Psoas muscle (tissue), 8 donors: Measurements from ENCODE around the gene YBEY. TPM values are rescaled to one million over a fixed set of nuclear protein-coding genes. Genes with fewer than 3 reads are reported as not detected.

Experiments
- ATAC-seq, 4 donors: fragments of 200-7000 bp; cut with Tn5 transposase; one replicate each; pipeline ENCODE4 v1.9.1; 2020; ENCODE audit warnings: moderate library complexity in 3 of 4, mild to moderate bottlenecking in 2 of 4
- DNase-seq, 2 donors: peaks; one replicate each; pipeline ENCODE4 v3.0.0-alpha.2; 2020
- H3K27ac ChIP-seq: fragments of 200-600 bp; one replicate; pipeline ENCODE4 v1.8.0; 2022
- H3K27me3 ChIP-seq, 3 donors: fragments of 200-600 bp in 1 of 3; one replicate each; pipeline versions ENCODE4 v1.6.1 to v1.8.0; 2013 to 2022; ENCODE audit warnings: low read length in 2 of 3, mild to moderate bottlenecking in 2 of 3, moderate library complexity in 1 of 3; ENCODE audit not compliant: insufficient read depth in 3 of 3
- H3K36me3 ChIP-seq, 2 donors: fragments of 200-600 bp in 1 of 2; one replicate each; pipeline versions ENCODE4 v1.6.1 to v1.8.0; 2013 to 2022; ENCODE audit warnings: low read depth in 1 of 2, mild to moderate bottlenecking in 1 of 2, moderate library complexity in 1 of 2; ENCODE audit not compliant: insufficient read depth in 1 of 2
- H3K4me1 ChIP-seq: fragments of 200-600 bp; one replicate; pipeline ENCODE4 v1.8.0; 2022
- H3K4me3 ChIP-seq: fragments of 200-600 bp; one replicate; pipeline ENCODE4 v1.8.0; 2022; ENCODE audit warnings: mild to moderate bottlenecking
- H3K9me3 ChIP-seq: fragments of 200-600 bp; one replicate; pipeline ENCODE4 v1.8.0; 2022
- CTCF ChIP-seq: fragments of 200-600 bp; IDR thresholded peaks from one replicate; pipeline ENCODE4 v1.8.0; 2022; ENCODE audit warnings: antibody characterized with exemption
- WGBS, 3 donors: extraction: QIAGEN DNeasy Blood & Tissue Kit; methylation state at CpG; one replicate each; pipeline versions ENCODE4 v1.1.6 to v1.1.7; 2013; 5-methylcytosine and 5-hydroxymethylcytosine counted together
- intact Hi-C, 2 donors: fragments of 100-400 bp; cut with DNase I; formaldehyde crosslinking; loops; one replicate each; pipeline versions ENCODE4 v1.11.0 to v1.14.2; 2022
- polyA plus RNA-seq, 3 donors: library from polyadenylated mRNA; stranded (reverse); fragments of 200-250 nt; gene quantifications; one replicate each; pipeline ENCODE4 v1.2.3, GENCODE V29; 2013
- total RNA-seq, 4 donors: library from RNA; stranded (reverse); fragmentation: NEBNext Ultra II Directional in 2 of 4; extraction: Animal tissue kit (Norgen Biotek cat#: 25700) in 2 of 4; gene quantifications; one replicate each; pipeline versions ENCODE4 v1.2.1 to v1.2.4, GENCODE V29; 2021 to 2023
- donor health status: healthy with polysubstance abuse.
- donor health status: DM: no; HTN: no; CAD: no; lungs with moderate emphysema.
- donor health status: Bipolar disorder and iron deficiency.
- donor health status: healthy.
- donor health status: DM: yes; HTN: yes; CAD: no.
- donor health status: DM: no; HTN: no; CAD: no.
- donor health status: DM: no; HTN: no; CAD: no.
- donor health status: DM: yes; HTN: yes; CAD: no.

YBEY gene
- total and polyA plus RNA-seq, 7 donors: 4.7 to 18.2 (median 11.0) TPM

- Histone ChIP-seq H3K4me1 (no peaks in the 10 kb centered on the region), H3K27me3 (no peaks in the 10 kb centered on the region), H3K4me3 (no peak overlapping the region), H3K9me3 (no peaks in the 10 kb centered on the region), H3K36me3 (peaks cover 15 to 100% of the 10 kb centered on the region in 2 donors), H3K27ac (no peak overlapping the region)
- no peak for ATAC-seq
- no peak for DNase-seq
- intact Hi-C loops: loop anchor here in 1 of 2 donors (10.0 kb wide), 1 partner anchor 181 kb away; no protein-coding TSS in a partner anchor
- no peak for TF ChIP-seq CTCF
- WGBS, 3 donors: 84 to 90% (median 87%) methylated on average over 3 of the region's 3 CpGs
These were observed 42.2 kb upstream of the YBEY start for GRCh38 chr21:46243960-46244361.

GRCh38 chr21:46244602-46245001, 41.5 kb upstream of the YBEY start:
- WGBS, 3 donors: 84 to 90% (median 85%) methylated on average over 8 of the region's 8 CpGs
- Histone ChIP-seq H3K36me3 (peaks cover 14 to 100% of the 10 kb centered on the region in 2 donors), H3K27me3 (no peaks in the 10 kb centered on the region), H3K27ac (no peak overlapping the region), H3K9me3 (no peaks in the 10 kb centered on the region), H3K4me1 (no peaks in the 10 kb centered on the region), H3K4me3 (no peak overlapping the region)
- TF ChIP-seq CTCF: no peak
- DNase-seq (no peak), ATAC-seq (no peak)
- intact Hi-C loops: loop anchor here in 1 of 2 donors (5.0 to 10.0 kb wide), 2 partner anchors 180 to 223 kb away; no protein-coding TSS in a partner anchor

DNA sequence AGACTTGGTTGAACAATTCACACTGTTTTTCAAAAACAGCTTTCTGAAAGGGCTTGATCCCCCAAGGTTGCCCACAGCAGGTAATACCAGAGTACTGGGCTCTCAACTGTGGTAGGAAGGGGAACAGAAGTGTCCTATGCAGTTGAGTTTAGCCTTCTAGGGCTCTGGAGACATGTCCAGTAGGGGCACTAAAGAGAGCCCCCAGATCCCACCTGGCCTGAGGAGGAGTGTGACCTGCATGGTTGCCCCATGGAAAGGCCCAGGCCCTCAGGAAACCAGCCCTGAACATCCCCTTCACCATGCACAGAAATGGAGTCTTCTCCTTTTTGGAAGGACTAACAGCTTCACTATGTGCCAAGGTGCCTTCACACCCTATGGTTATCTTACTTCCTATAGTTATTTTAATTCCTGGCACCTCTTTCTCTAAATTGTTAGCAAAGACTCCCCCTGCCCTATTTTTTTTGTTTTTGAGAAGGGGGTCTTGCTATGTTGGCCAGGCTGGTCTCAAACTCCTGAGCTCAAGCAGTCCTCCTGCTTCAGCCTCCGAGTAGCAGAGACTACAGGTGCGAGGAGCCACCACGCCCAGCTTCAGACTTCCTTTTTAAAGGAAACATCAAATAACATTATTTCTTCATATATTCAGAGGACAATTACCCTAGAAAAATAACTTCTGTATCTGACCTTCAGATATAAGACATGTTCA, 40.8 kb upstream of the YBEY start:
- DNase-seq (no peak), ATAC-seq (no peak)
- intact Hi-C loops: loop anchor here in 1 of 2 donors (5.0 to 10.0 kb wide), 2 partner anchors 179 to 222 kb away; no protein-coding TSS in a partner anchor
- H3K4me3 ChIP-seq: no peak overlapping the region
- TF ChIP-seq CTCF: no peak
- peaks cover 11 to 100% of the 10 kb centered on the region in 2 donors for H3K36me3 ChIP-seq
- WGBS, 3 donors: 78 to 98% (median 82%) methylated on average over 3 of the region's 3 CpGs
- H3K9me3 ChIP-seq: no peaks in the 10 kb centered on the region
- no peak overlapping the region for H3K27ac ChIP-seq
- H3K4me1 ChIP-seq: no peaks in the 10 kb centered on the region
- H3K27me3 ChIP-seq: no peaks in the 10 kb centered on the region

DNA sequence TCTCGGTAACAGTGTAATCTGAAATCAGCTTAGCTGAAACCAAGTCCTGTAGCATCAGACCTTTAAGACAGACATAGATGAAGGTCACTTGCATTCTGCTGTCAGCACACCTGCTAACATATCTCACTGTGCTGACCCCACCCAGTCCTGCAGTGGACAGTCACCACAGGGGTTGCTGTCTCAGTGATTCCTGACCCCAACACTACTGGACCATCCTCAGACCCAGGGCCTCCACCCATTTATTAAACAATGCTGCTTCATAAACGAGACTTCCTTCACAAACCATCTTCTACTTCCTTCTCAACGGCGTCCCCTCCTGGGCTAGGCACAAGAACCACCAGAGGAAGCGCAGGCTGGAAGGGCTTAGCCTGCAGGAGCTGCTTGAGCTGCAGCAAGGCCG, 39.8 kb upstream of the YBEY start:
- no peaks in the 10 kb centered on the region for H3K27me3 ChIP-seq
- H3K4me3 ChIP-seq: no peak overlapping the region
- H3K27ac ChIP-seq: no peak overlapping the region
- intact Hi-C loops: loop anchor here in 1 of 2 donors (5.0 to 10.0 kb wide), 2 partner anchors 178 to 221 kb away; no protein-coding TSS in a partner anchor
- no peak for TF ChIP-seq CTCF
- DNase-seq (no peak), ATAC-seq (no peak)
- no peaks in the 10 kb centered on the region for H3K9me3 ChIP-seq
- H3K36me3 ChIP-seq: peaks cover 11 to 100% of the 10 kb centered on the region in 2 donors
- H3K4me1 ChIP-seq: no peaks in the 10 kb centered on the region
- WGBS, 3 donors: 83 to 90% (median 87%) methylated on average over 6 of the region's 6 CpGs
